Measurements from ENCODE around the gene KCND1. TPM values are rescaled to one million over a fixed set of nuclear protein-coding genes. Genes with fewer than 3 reads are reported as not detected.

The KCND1 gene
- total and polyA plus RNA-seq, 8 donors: 2.3 to 5.7 (median 4.5) TPM

DNA sequence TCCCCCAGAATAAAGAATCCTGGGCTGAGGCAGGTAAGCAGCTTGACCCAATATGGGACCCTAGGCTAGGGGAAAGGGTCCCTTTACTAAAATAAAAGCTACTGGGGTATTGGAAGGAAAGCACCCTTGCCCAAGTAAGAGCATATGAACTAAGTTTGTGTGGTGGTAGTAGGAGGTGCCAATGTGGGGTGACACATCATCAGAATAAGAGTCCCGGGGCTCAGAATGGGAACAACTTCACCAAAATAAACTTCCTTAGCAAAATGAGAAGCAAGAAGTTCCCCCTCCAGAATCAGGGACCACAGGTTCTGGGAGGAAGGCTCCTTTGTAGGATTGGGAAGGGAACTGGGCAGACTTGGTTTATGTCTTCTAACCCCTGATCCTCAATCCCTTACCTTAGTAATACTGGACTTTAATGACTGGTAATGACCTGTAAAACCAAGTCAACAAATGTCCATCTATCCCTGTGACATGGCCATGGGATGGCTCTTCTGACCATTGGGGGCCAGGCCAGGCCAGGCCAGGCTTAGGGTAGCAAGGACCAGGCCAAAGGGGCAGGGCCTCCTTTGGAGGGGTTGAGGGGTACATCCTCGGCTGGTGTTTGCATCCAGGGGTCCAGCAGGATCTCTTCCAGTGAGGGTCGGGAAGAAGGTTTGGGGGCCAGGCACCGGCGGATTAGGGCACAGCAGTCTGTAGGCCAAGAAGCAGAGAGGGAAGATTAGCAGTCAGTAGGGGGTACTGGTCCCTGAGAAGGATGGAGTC lies 57.9 kb downstream of the KCND1 start:
- DNase-seq (no peak), ATAC-seq (no peak)
- Histone ChIP-seq H3K4me3 (no peak overlapping the region), H3K27ac (no peak overlapping the region), H3K36me3 (peaks cover 0 to 28% of the 10 kb centered on the region in 2 donors), H3K9me3 (no peaks in the 10 kb centered on the region), H3K27me3 (no peaks in the 10 kb centered on the region), H3K4me1 (peaks cover 0 to 16% of the 10 kb centered on the region in 2 donors)
- TF ChIP-seq, protein P1, sequence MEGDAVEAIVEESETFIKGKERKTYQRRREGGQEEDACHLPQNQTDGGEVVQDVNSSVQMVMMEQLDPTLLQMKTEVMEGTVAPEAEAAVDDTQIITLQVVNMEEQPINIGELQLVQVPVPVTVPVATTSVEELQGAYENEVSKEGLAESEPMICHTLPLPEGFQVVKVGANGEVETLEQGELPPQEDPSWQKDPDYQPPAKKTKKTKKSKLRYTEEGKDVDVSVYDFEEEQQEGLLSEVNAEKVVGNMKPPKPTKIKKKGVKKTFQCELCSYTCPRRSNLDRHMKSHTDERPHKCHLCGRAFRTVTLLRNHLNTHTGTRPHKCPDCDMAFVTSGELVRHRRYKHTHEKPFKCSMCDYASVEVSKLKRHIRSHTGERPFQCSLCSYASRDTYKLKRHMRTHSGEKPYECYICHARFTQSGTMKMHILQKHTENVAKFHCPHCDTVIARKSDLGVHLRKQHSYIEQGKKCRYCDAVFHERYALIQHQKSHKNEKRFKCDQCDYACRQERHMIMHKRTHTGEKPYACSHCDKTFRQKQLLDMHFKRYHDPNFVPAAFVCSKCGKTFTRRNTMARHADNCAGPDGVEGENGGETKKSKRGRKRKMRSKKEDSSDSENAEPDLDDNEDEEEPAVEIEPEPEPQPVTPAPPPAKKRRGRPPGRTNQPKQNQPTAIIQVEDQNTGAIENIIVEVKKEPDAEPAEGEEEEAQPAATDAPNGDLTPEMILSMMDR (IDR thresholded peaks at IDR 0.05): no peak
- intact Hi-C loops (cut with DNase I): no loop called here

DNA sequence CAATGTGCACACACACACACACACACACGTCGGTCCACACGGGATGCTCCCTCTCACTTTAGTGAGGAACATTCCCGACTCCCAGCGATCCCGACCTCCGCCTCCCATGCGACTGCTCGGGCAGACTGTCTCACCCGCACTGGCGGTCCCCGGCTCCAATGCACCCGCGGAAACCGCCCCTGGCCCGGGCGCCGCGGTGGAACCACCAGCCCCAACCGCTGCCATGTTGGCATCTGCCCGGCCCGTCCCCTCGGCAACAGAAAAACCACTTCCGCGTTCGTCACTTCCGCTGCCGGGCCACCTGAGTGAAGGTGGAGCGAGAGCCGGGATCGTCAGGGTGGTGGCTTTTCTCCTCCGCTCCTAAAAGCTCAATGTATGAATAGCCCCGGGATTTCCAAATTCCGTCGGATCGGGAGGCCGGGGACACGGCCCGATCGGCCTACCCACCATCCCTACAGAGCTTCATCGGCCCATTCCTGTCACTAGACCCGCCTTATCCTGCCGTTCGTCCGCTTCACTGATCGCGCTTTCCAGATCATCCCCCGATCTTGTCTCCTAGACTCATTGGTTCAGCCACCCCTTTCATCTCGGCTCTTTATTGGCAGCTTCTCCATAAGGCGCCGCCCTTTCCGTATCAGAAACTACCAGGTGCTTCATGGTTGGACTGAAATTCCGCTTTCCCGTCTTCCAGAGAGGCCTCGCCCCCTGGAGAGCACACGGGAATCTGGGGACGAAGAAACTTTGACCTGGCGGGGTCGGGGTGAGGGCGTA lies 60.0 kb downstream of the KCND1 start, which contains the start of gene SLC35A2:
TSS of gene SLC35A2 (minus strand) at position 235 of the 771 bp plus-strand sequence. CDS start at position 225, 10 bp downstream.
- H3K27me3 ChIP-seq: no peaks in the 10 kb centered on the region
- intact Hi-C loops (cut with DNase I): no loop called here
- DNase-seq: peak; percentile 67 to 93 (median 84)

More for the DNA sequence above, 60.0 kb downstream of the KCND1 start, which contains the start of gene SLC35A2:
- TF ChIP-seq, protein P1 (IDR thresholded peaks at IDR 0.05): no peak
- Histone ChIP-seq H3K4me1 (peaks cover 0 to 5% of the 10 kb centered on the region in 2 donors), H3K4me3 (peak within 1 kb of the TSS; percentile 50 to 60), H3K9me3 (no peaks in the 10 kb centered on the region), H3K27ac (peak within 1 kb of the TSS; percentile 65 to 84), H3K36me3 (peaks cover 0 to 31% of the 10 kb centered on the region in 2 donors)
- peak; percentile 91 for ATAC-seq

Other genes with a start within 250 kb of the KCND1 start
- 1 to 10 TPM in 1 of 2 donors, under 1 TPM in 1; 0.84 to 2.5 TPM for gene GLOD5, start 210.1 kb downstream of the KCND1 start, total RNA-seq
- 1 to 10 TPM; 1.3 to 2.3 (median 1.6) TPM for gene GLOD5, start 210.1 kb downstream of the KCND1 start, polyA plus RNA-seq (ENCODE audit: insufficient read length in 6 of 6)
- under 1 TPM; 0.47 to 0.55 TPM for gene GATA1, start 185.3 kb downstream of the KCND1 start, total RNA-seq
- 1 to 10 TPM in 3 of 6 donors, under 1 TPM in 3; 0.65 to 1.3 (median 0.97) TPM for gene GATA1, start 185.3 kb downstream of the KCND1 start, polyA plus RNA-seq (ENCODE audit: insufficient read length in 6 of 6)
- 10 to 100 TPM; 76.7 to 82.9 TPM for gene HDAC6, start 169.8 kb downstream of the KCND1 start, total RNA-seq
- gene HDAC6, start 169.8 kb downstream of the KCND1 start, polyA plus RNA-seq (ENCODE audit: insufficient read length in 6 of 6): 100 to 1,000 TPM; 149 to 199 (median 166) TPM
- gene ERAS, start 145.3 kb downstream of the KCND1 start, total RNA-seq: not detected
- under 1 TPM in 5 of 6 donors, not detected in 1; 0.14 to 0.52 (median 0.26) TPM for gene ERAS, start 145.3 kb downstream of the KCND1 start, polyA plus RNA-seq (ENCODE audit: insufficient read length in 6 of 6)
- 1 to 10 TPM; 2.3 to 3.9 TPM for gene PCSK1N, start 136.2 kb downstream of the KCND1 start, total RNA-seq
- 1 to 10 TPM; 1.4 to 4.9 (median 3.4) TPM for gene PCSK1N, start 136.2 kb downstream of the KCND1 start, polyA plus RNA-seq (ENCODE audit: insufficient read length in 6 of 6)
- gene TIMM17B, start 74.1 kb downstream of the KCND1 start, total RNA-seq: 10 to 100 TPM; 36.7 to 41.0 TPM
- gene TIMM17B, start 74.1 kb downstream of the KCND1 start, polyA plus RNA-seq (ENCODE audit: insufficient read length in 6 of 6): 10 to 100 TPM; 29.5 to 36.0 (median 33.4) TPM
- gene PQBP1, start 73.9 kb downstream of the KCND1 start, total RNA-seq: 10 to 100 TPM; 56.3 to 68.2 TPM
- 10 to 100 TPM; 74.0 to 84.6 (median 79.8) TPM for gene PQBP1, start 73.9 kb downstream of the KCND1 start, polyA plus RNA-seq (ENCODE audit: insufficient read length in 6 of 6)
- gene SLC35A2, start 60.2 kb downstream of the KCND1 start, total RNA-seq: 10 to 100 TPM; 38.0 to 39.4 TPM
- 10 to 100 TPM; 21.5 to 27.2 (median 22.6) TPM for gene SLC35A2, start 60.2 kb downstream of the KCND1 start, polyA plus RNA-seq (ENCODE audit: insufficient read length in 6 of 6)
- gene PIM2, start 52.8 kb downstream of the KCND1 start, total RNA-seq: 10 to 100 TPM; 14.2 to 17.7 TPM
- gene PIM2, start 52.8 kb downstream of the KCND1 start, polyA plus RNA-seq (ENCODE audit: insufficient read length in 6 of 6): 1 to 10 TPM; 4.6 to 8.3 (median 5.0) TPM
- 10 to 100 TPM; 38.1 to 41.7 TPM for gene OTUD5, start 14.2 kb downstream of the KCND1 start, total RNA-seq
- 10 to 100 TPM; 56.4 to 60.4 (median 59.6) TPM for gene OTUD5, start 14.2 kb downstream of the KCND1 start, polyA plus RNA-seq (ENCODE audit: insufficient read length in 6 of 6)
- 10 to 100 TPM; 36.1 to 52.2 TPM for gene GRIPAP1, start 30.4 kb upstream of the KCND1 start, total RNA-seq
- gene GRIPAP1, start 30.4 kb upstream of the KCND1 start, polyA plus RNA-seq (ENCODE audit: insufficient read length in 6 of 6): 10 to 100 TPM; 49.1 to 67.1 (median 61.3) TPM
- gene TFE3, start 71.5 kb upstream of the KCND1 start, total RNA-seq: 10 to 100 TPM; 48.0 to 63.5 TPM
- gene TFE3, start 71.5 kb upstream of the KCND1 start, polyA plus RNA-seq (ENCODE audit: insufficient read length in 6 of 6): 10 to 100 TPM; 36.2 to 46.6 (median 40.2) TPM
- 10 to 100 TPM in 1 of 2 donors, 1 to 10 TPM in 1; 9.7 to 11.9 TPM for gene CCDC120, start 87.2 kb upstream of the KCND1 start, total RNA-seq
- gene CCDC120, start 87.2 kb upstream of the KCND1 start, polyA plus RNA-seq (ENCODE audit: insufficient read length in 6 of 6): 10 to 100 TPM; 13.5 to 19.5 (median 16.2) TPM
- gene PRAF2, start 102.2 kb upstream of the KCND1 start, total RNA-seq: 10 to 100 TPM; 37.3 to 40.0 TPM
- 10 to 100 TPM; 26.6 to 38.0 (median 33.3) TPM for gene PRAF2, start 102.2 kb upstream of the KCND1 start, polyA plus RNA-seq (ENCODE audit: insufficient read length in 6 of 6)
- gene WDR45, start 108.0 kb upstream of the KCND1 start, total RNA-seq: 10 to 100 TPM; 47.5 to 51.6 TPM
- 10 to 100 TPM; 45.8 to 61.5 (median 48.2) TPM for gene WDR45, start 108.0 kb upstream of the KCND1 start, polyA plus RNA-seq (ENCODE audit: insufficient read length in 6 of 6)
- 10 to 100 TPM; 15.5 to 15.7 TPM for gene GPKOW, start 151.9 kb upstream of the KCND1 start, total RNA-seq
- gene GPKOW, start 151.9 kb upstream of the KCND1 start, polyA plus RNA-seq (ENCODE audit: insufficient read length in 6 of 6): 10 to 100 TPM; 19.9 to 24.8 (median 22.2) TPM
- gene MAGIX, start 190.9 kb upstream of the KCND1 start, total RNA-seq: 1 to 10 TPM; 5.6 to 9.4 TPM
- gene MAGIX, start 190.9 kb upstream of the KCND1 start, polyA plus RNA-seq (ENCODE audit: insufficient read length in 6 of 6): 1 to 10 TPM; 1.6 to 4.0 (median 2.2) TPM
- 100 to 1,000 TPM in 1 of 2 donors, 10 to 100 TPM in 1; 79.8 to 241 TPM for gene PLP2, start 200.1 kb upstream of the KCND1 start, total RNA-seq
- 10 to 100 TPM; 42.7 to 62.7 (median 49.7) TPM for gene PLP2, start 200.1 kb upstream of the KCND1 start, polyA plus RNA-seq (ENCODE audit: insufficient read length in 6 of 6)
- gene PRICKLE3, start 214.5 kb upstream of the KCND1 start, total RNA-seq: 10 to 100 TPM; 14.0 to 17.6 TPM
- gene PRICKLE3, start 214.5 kb upstream of the KCND1 start, polyA plus RNA-seq (ENCODE audit: insufficient read length in 6 of 6): 1 to 10 TPM; 5.5 to 6.6 (median 5.6) TPM
- gene SYP, start 228.3 kb upstream of the KCND1 start, total RNA-seq: 1 to 10 TPM; 2.1 to 3.0 TPM
- gene SYP, start 228.3 kb upstream of the KCND1 start, polyA plus RNA-seq (ENCODE audit: insufficient read length in 6 of 6): 1 to 10 TPM; 2.7 to 4.2 (median 3.1) TPM

All from left lung (tissue), 10 donors.